ENCODE measurements around the gene ABCC3.
A peak's percentile ranks its signal among the peaks of the same experiment; 100 is the strongest.

- peak; percentile 43 to 59 (median 48) for TF ChIP-seq CTCF (IDR thresholded peaks at IDR 0.05 in 2 of 3, conservative IDR thresholded peaks at IDR 0.05 in 1 of 3; ENCODE audit: insufficient read depth in 2 of 3, low read depth in 1 of 3, low read length in 3 of 3)
- TF ChIP-seq HLTF (IDR thresholded peaks at IDR 0.05) = no peak
- no peak for TF ChIP-seq ZNF561 (CRISPR knock-in tag; conservative IDR thresholded peaks at IDR 0.05)
- no peak for TF ChIP-seq POLR2AphosphoS5 (IDR thresholded peaks at IDR 0.05; ENCODE audit: control insufficient read depth, insufficient read depth, low read depth, low read length)
- TF ChIP-seq ZZZ3 (IDR thresholded peaks at IDR 0.05) = no peak
- no peak for TF ChIP-seq XRCC3 (IDR thresholded peaks at IDR 0.05)
- no peak for TF ChIP-seq NCOA6 (IDR thresholded peaks at IDR 0.05)
- TF ChIP-seq KAT7 (CRISPR knock-in tag; IDR thresholded peaks at IDR 0.05; ENCODE audit: borderline replicate concordance) = no peak
- no peak for TF ChIP-seq SP1 (CRISPR knock-in tag; IDR thresholded peaks at IDR 0.05)
- no peak for TF ChIP-seq NR2C1 (IDR thresholded peaks at IDR 0.05)
- TF ChIP-seq NR2C1 (tag; IDR thresholded peaks at IDR 0.05) = no peak
- no peak for TF ChIP-seq ETV5 (CRISPR knock-in tag; IDR thresholded peaks at IDR 0.05; ENCODE audit: low read depth)
- TF ChIP-seq ZFP36 (IDR thresholded peaks at IDR 0.05; ENCODE audit: low read depth, low read length, partially characterized antibody) = no peak
Observed at GRCh38 chr17:50603340-50603739, 31.3 kb upstream of the ABCC3 start.
